ENCODE measurements around the gene AP2B1.

The AP2B1 gene

DNA sequence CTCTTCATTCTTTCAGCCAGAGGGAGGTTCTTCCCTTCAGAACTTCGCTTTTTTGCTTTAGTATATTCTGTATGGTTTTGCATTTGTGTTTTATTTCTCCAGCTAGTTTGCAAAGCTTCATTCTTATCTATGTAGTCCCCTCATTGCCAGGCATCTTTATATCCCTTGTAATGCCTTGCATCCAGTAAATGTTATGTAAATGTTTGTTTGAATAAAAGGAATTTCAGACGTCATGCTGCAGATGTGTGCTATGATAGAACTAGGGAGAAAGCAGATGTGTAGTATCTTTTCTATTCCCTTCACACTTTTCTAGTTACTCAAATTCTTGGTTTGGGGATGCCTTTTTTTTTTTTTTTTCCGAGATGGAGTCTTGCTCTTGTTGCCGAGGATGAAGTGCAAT is 81.7 kb downstream of the AP2B1 start:
- TF ChIP-seq, protein P1, sequence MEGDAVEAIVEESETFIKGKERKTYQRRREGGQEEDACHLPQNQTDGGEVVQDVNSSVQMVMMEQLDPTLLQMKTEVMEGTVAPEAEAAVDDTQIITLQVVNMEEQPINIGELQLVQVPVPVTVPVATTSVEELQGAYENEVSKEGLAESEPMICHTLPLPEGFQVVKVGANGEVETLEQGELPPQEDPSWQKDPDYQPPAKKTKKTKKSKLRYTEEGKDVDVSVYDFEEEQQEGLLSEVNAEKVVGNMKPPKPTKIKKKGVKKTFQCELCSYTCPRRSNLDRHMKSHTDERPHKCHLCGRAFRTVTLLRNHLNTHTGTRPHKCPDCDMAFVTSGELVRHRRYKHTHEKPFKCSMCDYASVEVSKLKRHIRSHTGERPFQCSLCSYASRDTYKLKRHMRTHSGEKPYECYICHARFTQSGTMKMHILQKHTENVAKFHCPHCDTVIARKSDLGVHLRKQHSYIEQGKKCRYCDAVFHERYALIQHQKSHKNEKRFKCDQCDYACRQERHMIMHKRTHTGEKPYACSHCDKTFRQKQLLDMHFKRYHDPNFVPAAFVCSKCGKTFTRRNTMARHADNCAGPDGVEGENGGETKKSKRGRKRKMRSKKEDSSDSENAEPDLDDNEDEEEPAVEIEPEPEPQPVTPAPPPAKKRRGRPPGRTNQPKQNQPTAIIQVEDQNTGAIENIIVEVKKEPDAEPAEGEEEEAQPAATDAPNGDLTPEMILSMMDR (conservative IDR thresholded peaks at IDR 0.05; ENCODE audit: low read depth, low read length), result no peak
- H3K4me3 ChIP-seq (ENCODE audit: low read depth, low read length), result no peak overlapping the region
- DNase-seq (ENCODE audit: low read depth), result no peak

DNA sequence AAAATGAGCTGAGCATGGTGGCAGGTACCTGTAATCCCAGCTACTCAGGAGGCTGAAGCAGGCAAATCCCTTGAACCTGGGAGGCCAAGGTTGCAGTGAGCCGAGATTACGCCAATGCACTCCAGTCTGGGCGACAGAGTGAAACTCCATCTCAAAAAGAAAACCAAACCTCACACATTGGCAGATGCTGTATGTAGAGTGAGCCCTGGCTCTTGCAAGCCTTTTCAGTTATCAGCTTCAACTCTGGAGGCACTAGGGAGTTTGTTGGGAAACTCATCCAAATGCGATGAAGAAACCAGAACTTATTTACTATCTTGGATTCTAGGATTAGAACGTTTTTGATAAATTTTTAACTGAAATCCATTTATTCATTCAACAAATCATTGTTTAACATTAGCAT is 87.4 kb downstream of the AP2B1 start:
- DNase-seq (ENCODE audit: low read depth), result no peak
- TF ChIP-seq, protein P1 (conservative IDR thresholded peaks at IDR 0.05; ENCODE audit: low read depth, low read length), result no peak
- no peak overlapping the region for H3K4me3 ChIP-seq (ENCODE audit: low read depth, low read length)

DNA sequence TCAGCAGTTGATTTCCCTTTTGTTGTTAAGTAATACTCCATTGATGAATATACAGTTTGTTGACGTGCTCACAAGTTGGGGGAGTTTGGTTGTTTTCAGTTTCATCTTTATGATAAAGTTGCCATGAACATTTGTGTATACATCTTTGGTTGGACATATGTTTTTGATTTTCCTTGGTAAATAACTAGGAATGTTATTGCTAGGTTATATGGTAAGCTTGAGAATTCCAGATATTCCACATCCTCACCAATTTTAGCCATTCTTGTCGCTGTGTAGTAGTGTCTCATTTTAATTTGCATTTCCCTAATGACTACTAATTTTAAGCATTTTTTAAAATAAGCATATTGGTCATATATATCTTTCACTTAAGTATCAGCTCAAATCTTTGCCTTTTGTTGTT is 89.3 kb downstream of the AP2B1 start:
- DNase-seq (ENCODE audit: low read depth), result no peak
- H3K4me3 ChIP-seq (ENCODE audit: low read depth, low read length), result no peak overlapping the region
- TF ChIP-seq, protein P1 (conservative IDR thresholded peaks at IDR 0.05; ENCODE audit: low read depth, low read length), result no peak

DNA sequence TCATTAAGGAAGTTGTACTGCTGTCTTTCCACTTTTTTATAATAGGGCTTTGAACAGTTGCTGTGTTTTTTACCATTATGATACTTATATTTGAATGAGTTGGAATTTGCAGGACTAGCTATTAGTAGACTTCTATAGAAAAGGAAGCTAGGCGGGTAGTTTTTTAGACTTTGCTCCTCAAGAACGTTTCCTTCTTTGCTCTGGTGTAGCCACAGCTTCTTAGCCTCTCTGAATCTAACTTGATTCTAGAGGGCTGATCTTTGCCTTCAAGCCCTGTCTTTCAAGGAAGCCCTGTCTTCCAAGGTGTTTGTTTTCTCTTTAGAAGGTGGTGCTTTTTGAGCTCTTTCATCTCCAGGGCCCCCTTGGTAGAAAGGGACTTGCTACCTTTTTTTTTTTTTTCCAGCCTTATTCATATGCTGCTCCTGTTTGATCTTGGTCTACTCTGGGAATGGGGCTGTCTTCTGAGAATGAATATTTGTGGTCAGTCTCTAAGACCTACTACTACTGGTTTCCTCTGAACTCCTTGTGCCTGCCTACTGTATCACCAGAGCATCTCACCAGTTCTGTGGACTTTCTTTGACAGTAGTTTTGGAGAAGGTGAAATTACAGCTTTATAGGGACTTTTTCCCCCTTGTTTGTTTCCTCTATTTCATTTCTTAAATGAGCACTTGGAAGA is 92.0 kb downstream of the AP2B1 start:
- TF ChIP-seq, protein P1 (conservative IDR thresholded peaks at IDR 0.05; ENCODE audit: low read depth, low read length), result no peak
- no peak overlapping the region for H3K4me3 ChIP-seq (ENCODE audit: low read depth, low read length)
- peak; percentile 50 for DNase-seq (ENCODE audit: low read depth)

DNA sequence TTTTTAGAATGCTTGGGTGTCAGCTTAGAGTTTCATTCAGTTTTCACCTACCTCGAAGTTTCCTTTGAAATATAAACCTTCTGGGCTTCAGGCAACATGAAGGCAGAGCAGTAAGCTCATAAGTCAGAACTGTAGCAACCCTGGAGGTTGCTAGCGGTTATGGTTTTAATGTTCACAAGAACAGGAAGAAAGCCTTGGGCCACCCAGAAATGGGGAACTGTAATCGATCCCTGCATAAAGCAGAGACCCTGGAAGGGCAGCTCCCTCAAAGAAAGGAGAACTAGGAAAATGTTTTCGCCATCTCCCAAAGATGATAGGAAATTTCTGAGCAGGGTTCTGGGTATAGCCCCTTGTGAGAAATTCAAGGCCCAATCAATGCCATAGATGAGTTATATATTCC is 96.5 kb downstream of the AP2B1 start:
- TF ChIP-seq, protein P1 (conservative IDR thresholded peaks at IDR 0.05; ENCODE audit: low read depth, low read length), result no peak
- H3K4me3 ChIP-seq (ENCODE audit: low read depth, low read length), result no peak overlapping the region
- DNase-seq (ENCODE audit: low read depth), result no peak

DNA sequence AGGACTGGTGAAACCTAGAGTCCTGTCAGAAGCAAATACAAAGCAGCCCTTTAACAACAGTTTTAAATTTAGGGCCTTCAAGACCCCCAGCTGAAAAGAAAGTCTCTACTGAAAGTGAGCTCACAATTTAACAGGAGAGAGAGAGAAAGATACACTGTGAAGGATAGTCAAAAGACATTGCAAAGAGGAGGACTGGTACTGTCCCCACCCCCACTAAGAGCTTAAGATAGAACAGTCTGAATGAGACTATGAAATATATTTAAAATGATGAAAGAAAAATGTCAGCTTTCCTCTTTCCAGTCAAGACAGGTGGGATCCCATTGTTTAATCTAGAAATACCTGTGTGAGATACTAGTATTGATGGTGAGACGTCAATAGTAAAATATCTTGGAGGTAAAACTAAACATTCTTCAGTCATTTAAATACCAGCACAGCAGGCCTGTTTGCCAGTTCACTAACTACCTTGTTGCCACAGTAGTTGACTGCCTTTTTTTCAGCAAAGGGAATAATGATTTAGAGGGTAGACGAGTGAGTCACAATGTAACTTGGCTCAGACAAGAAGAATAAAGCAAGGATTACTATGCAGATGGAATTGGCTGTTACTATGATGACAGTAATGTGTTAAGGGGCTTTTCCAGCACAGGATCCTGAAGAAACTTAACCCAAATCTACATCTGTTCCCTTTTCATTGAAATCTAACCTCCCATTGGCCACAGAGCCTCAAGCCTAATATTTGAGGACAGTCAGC is 97.1 kb downstream of the AP2B1 start:
- TF ChIP-seq, protein P1 (conservative IDR thresholded peaks at IDR 0.05; ENCODE audit: low read depth, low read length), result no peak
- no peak overlapping the region for H3K4me3 ChIP-seq (ENCODE audit: low read depth, low read length)
- peak; percentile 59 for DNase-seq (ENCODE audit: low read depth)

Data from choroid plexus epithelial cell (primary cell).